ENCODE results near the gene SEC62.

Gene SEC62

GRCh38 chr3:169966428-169966950 lies at the start of gene SEC62:
SEC62 (plus strand) TSS chr3:169966807; CDS start chr3:169966823, 16 bp downstream.
- DNase-seq, result peak; percentile 86

DNA sequence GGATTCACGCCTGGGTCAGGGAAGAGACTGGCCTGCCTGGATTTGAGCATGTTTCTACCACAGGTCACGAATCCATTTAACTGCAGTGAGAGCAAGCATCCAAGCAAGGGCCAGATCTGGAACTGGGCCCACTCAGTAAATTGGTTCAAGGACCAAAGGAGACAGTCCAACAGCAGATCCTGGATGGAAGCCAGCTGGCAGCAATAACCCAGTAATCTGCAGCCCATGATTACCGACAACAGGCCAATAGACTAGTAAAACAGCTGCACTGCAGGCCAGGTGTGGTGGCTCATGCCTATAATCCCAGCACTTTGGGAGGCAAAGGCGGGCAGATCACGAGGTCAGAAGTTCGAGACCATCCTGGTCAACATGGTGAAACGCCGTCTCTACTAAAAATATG lies 43.4 kb upstream of the SEC62 start:
- no peak for DNase-seq

GRCh38 chr3:169923831-169924230 lies 42.8 kb upstream of the SEC62 start:
- DNase-seq, result no peak

DNA sequence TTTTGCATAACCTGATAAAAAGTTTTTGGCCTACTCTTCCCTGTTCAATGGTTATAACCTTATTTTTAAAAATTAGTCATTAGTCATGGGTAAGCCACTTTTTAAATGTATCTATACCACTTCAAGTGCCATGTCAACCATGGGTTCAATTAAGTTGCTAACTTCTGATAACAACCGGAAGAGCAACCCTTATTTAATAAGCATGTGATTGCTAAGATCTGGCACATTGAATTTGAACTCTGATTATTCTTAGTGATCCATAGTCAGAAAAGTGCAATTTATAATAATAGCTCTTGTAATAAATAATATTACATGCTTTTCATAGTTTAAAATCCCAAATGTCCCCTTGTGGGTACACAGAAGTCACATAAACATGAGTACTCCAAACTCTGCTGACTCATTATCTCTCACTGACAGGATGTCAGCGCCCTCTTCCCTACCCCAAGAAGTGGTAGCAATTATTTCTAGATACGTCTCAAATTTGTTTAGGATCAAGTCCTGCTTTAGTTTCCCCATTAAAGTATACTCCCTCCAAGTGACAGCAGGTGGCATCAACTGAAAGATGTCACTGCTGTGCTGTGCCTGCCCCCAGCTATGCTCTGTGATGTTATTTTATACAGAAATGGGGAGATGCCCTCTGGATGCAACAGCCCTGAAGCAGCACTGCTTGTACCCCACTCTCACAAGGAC lies 36.6 kb upstream of the SEC62 start:
- DNase-seq, result no peak

- DNase-seq, result no peak
Observed at GRCh38 chr3:169930843-169931242, 35.8 kb upstream of the SEC62 start.

DNA sequence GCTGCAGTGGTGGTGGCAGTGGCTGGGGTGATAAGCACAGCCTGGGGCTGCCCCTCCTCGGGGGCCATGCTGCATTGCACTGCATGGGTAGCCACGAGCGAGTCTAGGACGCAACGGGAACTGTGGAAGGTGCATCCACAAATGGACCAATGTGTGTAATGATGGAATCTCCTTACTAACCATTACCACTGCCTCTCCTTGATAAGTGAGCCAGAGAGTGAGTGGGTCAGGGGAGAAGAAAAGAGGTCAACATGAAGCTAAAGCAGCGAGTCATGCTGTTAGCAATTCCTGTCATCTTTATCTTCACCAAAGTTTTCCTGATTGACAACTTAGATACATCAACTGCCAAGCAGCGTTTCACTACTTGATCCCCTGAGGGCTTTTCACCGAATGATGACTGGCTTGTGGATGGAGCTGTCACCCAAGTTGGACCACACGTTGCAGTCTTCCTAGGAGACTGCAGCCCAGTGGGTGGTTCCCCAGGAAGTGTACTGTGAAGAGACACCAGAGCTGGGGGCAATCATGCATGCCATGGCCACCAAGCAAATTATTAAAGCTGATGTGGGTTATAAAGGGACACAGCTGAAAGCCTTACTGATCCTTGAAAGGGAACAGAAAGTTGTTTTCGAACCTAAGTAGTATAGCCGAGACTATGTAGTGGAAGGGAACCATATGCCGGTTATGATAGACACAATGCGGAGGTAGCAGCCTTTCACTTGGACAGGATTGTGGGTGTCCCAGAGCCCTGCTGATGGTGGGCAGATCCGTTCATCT lies 34.7 kb upstream of the SEC62 start:
- no peak for DNase-seq

- no peak for DNase-seq
Observed at GRCh38 chr3:169939320-169939719, 27.3 kb upstream of the SEC62 start.

DNA sequence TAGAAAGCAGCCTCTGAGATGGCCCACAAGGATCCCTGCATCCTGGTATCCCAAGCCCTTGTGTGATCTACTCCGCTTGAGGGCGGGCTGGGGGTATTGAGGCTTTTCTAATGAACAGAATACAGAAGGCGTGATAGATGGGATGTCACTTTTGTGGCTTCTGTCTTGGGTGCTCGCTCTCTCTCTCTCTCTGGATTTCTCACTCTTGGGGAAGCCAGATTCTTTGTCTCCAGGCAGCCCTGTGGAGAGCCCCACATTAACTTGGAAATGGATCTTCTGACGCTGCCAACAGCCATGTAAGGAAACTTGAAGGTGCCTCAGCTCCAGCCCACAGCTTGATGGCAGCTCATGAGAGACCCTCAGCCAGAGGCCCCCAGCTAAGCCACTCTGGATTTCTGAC lies 26.9 kb upstream of the SEC62 start:
- no peak for DNase-seq

DNA sequence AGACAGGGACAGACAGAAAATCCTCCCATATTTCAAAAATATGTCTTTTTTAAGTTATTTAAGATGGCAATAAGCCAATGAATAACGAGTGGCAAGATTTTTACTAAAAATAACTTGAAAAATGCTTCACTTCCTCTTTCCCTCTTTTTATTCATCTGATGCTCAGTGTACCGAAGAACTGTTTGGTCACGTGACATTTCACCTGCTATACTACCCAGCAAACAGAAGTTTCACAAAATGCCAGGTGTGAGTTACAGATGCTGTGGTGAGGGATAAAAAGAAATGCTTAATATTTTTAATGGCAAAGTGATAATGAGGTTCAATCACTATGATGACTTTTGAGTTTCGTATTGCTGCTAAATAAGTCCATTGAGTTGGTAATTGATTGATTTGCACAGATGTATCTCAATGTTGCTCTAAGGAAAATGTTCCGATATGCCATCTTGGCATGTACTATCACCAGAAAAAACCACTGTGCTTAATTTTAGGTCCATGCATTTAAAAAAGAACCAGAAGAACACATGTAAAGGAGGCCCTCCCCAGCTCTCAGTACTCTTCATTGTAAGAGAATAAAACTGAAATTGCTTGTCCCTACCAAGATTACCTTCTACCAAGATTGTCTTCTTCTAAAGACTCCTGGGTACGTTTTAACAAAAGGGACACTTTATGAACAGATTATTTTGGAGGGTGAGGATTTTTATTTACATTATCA lies 26.0 kb upstream of the SEC62 start:
- DNase-seq, result no peak

DNA sequence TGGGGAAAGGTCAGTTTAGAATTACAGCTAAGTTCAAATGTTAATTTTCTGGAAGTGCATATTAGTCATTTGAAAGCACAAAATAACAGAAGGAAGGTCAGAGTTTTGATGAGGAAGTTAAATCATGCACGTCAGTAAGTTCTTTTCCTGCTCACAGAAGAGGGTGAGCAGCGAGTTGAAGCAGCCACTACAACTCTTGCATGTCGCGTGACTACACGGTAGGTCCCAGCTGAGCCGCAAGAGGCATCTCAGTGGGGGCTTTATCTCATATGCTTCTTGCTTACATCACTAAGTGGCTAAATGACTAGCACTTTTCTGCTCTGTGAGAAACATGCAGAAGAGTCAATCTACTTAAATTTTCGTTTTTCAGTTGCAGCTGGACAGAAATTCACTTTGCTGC lies 21.3 kb upstream of the SEC62 start:
- no peak for DNase-seq

GRCh38 chr3:169946336-169946735 lies 20.3 kb upstream of the SEC62 start:
- DNase-seq, result no peak

- no peak for DNase-seq
Observed at GRCh38 chr3:169948559-169949448, 17.8 kb upstream of the SEC62 start.

- DNase-seq, result peak; percentile 28
Observed at GRCh38 chr3:169952045-169952444, 14.6 kb upstream of the SEC62 start.

GRCh38 chr3:169953462-169954141 lies 13.0 kb upstream of the SEC62 start:
- no peak for DNase-seq

DNA sequence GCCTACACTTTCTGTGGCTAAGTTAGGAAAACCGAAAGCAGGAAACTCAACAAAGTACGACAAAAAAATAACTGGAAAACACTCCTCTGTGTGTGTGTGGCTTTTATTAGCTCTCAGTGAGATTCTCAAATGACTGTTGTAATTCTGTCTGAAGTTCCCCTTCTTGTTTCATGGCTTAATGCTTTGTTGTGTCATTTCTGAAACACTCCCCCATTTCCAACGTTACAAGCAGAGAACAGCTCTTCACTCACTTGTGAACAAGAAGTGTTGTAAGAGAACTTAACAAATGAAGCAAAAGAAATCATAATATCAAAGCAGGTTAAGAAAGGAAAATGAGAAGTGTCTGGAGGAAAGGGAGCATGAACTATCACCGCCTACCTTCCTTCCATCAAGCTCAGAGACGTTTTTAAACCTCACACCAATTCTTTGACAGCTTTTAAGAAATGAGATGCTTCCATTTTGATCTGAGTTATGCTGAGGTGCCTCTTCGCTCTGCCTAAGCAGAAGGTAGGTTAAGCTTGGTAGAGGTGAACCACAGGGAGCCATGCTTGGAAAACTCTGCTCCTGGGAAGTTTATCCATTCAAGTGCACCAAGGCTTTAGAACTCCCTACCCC lies 12.4 kb upstream of the SEC62 start:
- DNase-seq, result no peak

DNA sequence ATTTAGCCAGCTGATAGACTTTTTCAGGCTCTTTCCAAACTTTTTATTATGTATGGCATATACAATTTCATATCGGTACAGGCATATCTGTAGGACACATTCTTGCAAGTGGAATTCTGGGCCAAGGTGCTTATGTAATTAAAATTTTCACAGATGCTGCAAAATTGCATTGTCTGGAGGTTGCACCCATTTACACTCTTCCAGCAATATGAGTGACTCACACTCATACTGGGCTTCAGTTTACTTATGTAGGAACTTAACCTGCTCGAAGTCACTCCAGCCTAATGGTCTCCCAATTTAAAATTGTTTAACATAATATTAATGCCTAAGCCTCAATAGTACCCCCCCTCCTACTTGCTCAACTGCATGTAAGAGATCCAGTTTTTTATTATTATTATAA lies 11.2 kb upstream of the SEC62 start:
- no peak for DNase-seq

DNA sequence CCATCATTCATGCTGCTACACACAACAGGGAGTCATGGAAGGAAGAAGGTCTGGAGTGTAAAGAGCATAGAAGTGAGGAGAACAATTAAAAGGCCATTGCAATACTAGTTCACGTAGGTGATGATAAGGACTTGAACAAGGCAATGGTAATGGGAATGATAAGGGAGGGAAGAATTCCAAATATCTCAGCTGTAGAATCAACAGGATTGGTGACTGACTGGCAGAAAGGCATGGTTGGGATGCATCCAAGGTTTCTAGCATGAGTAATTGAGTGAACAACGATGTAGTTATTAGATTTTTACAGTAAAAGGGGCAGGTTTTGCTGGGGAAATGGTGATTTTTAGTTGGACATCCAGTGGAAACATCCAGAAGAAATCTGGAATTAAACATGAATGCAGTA lies 2.4 kb upstream of the SEC62 start:
- DNase-seq, result peak; percentile 45

GRCh38 chr3:169965562-169966427 lies 812 bp upstream of the SEC62 start:
- no peak for DNase-seq

DNA sequence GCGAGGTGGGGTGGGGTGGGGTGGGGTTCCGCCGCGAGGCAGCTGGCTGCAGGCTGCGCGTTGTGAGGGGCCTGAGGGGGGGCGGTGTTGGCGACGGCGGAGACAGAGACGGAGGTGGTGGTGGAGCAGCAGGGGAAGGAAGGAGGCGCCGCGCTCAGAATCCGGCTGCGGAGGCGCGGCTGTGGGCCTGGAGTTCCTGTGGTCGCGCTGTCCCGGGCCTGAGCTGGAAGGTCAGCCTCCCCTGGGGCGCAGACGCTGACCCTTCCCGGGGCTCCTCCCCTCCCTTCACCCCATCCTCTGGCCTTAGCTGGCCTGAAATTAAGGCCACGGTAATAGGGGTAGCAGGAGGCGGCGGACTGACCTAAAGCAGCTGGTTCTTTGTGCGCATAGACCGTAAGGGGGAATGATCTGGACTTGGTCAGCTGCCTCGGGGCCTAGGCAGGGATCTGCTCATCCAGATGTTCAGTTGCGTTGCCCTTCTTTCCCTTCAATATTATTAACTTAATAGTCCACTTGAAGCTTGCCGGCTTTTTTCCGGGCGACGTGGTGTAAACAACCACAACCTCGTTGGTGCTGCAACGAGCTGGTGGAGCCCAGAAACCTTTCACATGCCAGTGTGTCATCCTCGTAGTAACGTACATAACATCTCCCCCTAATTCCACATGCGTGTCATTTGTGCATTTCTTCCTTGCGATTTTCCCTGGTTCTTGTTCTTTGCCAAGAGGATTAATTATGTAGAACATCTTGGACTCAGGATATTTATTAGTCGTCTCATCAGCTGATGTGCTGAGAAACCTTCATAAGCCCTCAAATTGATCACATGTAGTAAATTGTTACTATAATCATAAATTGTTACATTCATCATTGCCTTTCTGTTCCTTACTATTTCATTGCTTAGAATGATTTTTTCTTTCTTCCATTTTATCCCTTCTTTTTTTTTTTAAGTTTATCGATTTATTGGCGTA lies 626 bp downstream of the SEC62 start:
- DNase-seq, result peak; percentile 65
